Pulmonary artery endothelial cell (primary cell): Measurements from ENCODE around the gene SLC23A2. TPM values are rescaled to one million over a fixed set of nuclear protein-coding genes. Genes with fewer than 3 reads are reported as not detected.
"Not testable (repeated sequence)": the region's sequence is repeated elsewhere in the genome, so short reads cannot be mapped to it uniquely, and the experiment has no call there.

Experiments used
- DNase-seq: peaks from one replicate; pipeline ENCODE4 v3.0.0-alpha.2; 2011; ENCODE audit warnings: low read depth, low spot score
- total RNA-seq: library from RNA; depleted of rRNA; stranded (reverse); fragments of >200 nt; gene quantifications from 2 replicates; pipeline ENCODE4 v1.2.3, GENCODE V29; 2014

SLC23A2 gene
- total RNA-seq, 1 donor from 2014 or later: 13.4 TPM

DNA sequence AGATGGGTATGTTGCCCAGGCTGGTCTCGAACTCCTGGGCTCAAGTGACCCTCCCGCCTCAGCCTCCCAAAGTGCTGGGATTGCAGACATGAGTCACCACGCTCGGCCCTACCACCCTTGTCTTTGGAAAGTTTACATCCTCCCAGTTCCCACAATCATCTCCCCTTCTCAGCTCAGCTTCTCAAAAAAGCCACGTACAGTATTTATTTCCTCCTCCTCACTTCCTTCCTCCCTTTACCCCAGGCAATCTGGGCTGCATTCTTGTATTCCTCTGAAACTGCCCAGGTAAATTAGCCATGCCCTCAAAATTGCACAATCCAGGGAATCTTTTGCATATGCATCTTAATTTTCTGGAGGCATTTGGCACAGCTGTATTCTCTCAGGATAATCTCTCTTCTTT, 7.4 kb upstream of the SLC23A2 start:
- DNase-seq: no peak

DNA sequence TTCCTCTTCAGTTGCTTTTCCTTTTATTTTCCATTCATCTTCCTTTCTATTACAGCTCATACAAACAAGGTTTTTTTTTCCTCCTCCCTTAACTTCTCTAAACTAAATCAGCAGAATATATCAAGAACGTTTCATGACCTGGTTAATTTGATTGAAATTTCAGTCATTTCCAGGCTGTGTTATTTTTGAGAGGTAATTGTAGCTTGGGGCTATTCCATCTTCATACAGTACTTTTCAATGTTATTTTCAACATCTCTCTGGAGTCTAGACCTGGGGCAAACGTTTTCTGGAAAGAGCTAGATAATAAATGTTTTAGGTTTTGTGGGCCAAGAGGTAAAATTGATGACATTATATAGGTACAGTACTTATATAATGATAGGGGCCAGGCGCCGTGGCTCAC, 4.0 kb upstream of the SLC23A2 start:
- DNase-seq: no peak

DNA sequence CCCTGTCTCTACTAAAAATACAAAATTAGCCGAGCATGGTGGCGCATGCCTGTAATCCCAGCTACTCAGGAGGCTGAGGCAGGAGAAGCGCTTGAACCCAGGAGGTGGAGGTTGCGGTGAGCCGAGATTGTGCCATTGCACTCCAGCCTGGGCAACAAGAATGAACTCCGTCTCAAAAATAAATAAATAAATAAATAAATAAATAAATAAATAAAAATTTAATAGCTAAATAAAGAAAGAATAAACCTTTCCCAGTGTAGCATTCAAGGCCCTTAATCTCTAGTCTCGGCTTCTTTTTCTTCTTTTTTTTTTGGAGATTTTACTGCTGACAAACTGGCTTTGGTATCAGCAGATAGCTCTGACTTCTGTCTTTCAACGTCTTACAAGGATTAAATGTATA, 3.5 kb upstream of the SLC23A2 start:
- not testable (repeated sequence) for DNase-seq

DNA sequence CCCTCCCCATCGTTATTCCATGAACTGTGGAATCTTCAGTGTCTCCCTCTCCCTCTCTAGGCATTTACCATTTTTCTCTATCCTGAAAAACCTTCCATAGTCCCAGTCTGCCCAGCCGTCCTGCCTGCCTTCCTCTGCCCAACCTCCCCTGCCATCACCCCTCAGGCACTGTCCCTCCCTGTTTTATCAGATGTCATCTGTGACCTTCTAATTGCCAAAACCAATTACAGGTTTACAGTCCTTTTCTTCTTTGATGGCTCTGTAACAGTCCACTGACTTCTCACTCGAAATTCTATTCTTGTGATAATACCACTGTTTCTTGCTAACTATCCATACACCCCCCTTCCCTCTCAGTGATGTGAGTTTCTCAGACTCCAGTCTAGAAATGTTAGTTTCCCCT, 2.3 kb upstream of the SLC23A2 start:
- no peak for DNase-seq

DNA sequence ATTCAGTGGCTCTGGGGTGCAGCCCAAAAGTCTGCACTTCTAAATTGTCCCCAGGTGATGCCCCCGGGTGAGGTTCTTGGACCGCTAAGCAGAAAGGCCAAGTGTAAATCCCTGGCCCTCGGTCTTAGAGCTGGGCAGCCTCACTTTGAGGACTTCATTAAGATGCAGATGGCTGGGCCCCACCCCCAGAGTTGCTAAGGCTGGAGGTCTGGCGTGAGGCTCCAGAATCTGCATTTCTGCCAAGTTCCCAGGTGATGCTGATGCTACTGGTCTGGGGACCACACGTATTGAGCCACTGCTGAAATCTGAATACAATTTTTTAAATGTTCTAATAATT, 735 bp upstream of the SLC23A2 start:
- no peak for DNase-seq

DNA sequence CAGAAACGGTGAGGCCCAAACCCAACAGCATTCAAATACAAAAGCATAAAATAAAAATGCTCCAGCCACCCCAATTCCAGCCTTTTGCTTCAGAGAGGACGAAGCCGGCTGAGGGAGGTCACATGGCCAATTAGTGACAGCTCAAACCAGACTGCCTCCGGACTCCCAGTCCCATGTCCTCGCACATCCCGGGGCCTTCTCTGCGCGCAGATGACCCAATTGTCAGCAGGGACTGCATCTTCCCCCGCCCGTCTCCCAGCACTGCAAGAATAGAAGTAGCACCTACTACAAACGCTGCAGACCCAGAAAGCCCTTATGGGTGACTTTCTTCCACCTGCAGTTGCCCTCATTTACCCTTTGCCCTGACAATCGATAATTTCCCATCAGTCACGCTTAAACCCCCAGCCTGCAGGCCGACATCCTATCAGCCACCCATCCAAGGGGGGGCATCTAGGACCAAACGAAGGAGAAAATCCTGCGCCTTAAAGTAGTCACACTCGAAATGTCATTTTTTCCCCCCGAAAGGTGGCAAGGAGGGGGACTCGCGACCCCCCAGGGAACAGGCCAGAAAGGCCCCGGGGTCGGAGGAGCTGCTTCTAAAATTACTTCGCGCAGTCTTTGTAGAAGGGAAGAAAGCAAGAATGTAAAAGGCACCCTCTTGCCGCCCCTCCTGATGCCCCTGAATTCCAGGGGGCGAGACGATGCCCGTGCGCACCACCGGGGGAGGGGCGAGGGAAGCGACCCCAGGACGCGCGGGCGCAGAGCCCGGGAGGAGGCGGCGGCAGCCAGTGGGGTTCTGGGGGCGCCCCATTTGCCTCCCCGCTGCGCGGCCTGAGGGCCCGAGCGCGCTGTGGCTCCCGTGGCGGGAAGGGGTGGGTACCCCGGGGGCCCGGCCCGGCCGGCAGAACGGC, 792 bp downstream of the SLC23A2 start:
- no peak for DNase-seq

GRCh38 chr20:4999788-5000187, 1.5 kb downstream of the SLC23A2 start:
- DNase-seq: no peak

GRCh38 chr20:4998160-4998651, 3.1 kb downstream of the SLC23A2 start:
- DNase-seq: no peak

GRCh38 chr20:4997222-4997621, 4.1 kb downstream of the SLC23A2 start:
- DNase-seq: no peak

GRCh38 chr20:4989570-4989969, 11.7 kb downstream of the SLC23A2 start:
- no peak for DNase-seq

- DNase-seq: no peak
Measured at GRCh38 chr20:4987130-4987529, 14.2 kb downstream of the SLC23A2 start.

GRCh38 chr20:4985658-4986057, 15.7 kb downstream of the SLC23A2 start:
- DNase-seq: no peak

- DNase-seq: no peak
Measured at GRCh38 chr20:4982281-4982680, 19.0 kb downstream of the SLC23A2 start.

GRCh38 chr20:4979841-4980410, 21.4 kb downstream of the SLC23A2 start:
- no peak for DNase-seq

- no peak for DNase-seq
Measured at GRCh38 chr20:4978050-4978918, 23.0 kb downstream of the SLC23A2 start.

DNA sequence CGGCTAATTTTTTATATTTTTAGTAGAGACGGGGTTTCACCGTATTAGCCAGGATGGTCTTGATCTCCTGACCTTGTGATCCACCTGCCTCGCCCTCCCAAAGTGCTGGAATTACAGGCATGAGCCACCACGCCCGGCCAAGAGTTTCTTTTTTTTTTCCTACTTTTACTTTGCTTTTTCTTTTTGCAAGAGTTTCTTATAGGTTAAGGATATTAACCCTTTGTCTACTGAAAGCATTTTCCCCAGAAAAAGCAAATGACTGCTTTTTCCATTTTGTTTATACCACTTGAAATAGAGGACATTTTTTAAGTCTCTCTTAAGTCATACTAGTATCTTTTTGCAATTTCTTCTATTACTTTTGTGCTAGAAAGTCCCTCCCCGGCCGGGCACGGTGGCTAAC, 25.3 kb downstream of the SLC23A2 start:
- DNase-seq: not testable (repeated sequence)

- peak; percentile 77 for DNase-seq
Measured at GRCh38 chr20:4973330-4974097, 27.8 kb downstream of the SLC23A2 start.

DNA sequence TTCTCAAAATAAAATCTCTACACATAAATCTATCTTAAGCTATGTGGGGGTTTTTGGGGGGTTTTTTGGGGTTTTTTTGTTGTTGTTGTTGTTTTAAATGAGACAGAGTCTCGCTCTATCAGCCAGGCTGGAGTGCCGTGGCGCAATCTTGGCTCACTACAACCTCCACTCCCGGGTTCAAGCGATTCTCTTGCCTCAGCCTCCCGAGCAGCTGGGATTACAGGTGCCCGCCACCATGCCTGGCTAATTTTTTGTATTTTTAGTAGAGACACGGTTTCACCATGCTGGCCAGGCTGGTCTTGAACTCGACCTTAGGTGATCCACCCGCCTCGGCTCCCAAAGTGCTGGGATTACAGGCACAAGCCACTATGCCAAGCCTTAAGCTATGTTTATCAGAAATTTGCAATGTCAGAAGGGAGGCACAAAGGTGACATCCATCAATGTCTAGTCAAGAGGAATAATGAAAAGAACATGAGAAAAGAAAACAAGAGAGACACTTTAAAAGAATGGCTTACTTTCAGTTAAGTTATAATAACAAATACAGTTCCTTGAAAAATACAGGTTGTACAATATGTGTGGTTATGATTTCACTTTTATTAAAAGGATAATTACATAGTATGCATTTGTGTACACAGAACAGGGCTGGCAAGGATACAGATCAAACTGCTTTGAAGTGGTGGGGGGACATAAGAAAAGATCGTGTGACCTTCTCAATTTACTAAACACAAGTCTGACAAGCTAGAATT, 28.6 kb downstream of the SLC23A2 start:
- no peak for DNase-seq

DNA sequence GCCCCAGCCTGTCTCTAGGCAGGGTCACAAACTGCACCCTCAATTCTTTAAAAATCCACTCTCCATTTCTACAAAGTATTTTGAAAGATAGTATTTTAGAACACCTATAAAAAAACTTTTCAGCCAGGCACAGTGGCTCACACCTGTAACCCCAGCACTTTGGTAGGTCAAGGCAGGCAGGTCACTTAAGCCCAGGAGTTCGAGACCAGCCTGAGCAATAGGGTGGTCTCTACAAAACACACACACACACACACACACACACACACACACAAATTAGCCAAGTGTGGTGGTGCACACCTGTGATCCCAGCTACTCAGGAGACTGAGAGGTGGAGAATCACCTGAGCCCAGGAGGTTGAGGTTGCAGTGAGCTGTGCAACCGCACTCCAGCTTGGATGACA, 30.2 kb downstream of the SLC23A2 start:
- no peak for DNase-seq

- DNase-seq: no peak
Measured at GRCh38 chr20:4967752-4968477, 33.4 kb downstream of the SLC23A2 start.
